DND-41 (cell line): ENCODE measurements around the gene ONECUT1.

Experiments
- ATAC-seq: fragments of 200-7000 bp; cut with Tn5 transposase; 3 replicates; pipeline ENCODE4 v1.9.1; 2021; ENCODE audit warnings: low read depth; ENCODE audit not compliant: insufficient read depth
- DNase-seq: peaks from one replicate; pipeline ENCODE4 v3.0.0-alpha.2; 2020
- H2AFZ ChIP-seq: 2 replicates; pipeline ENCODE4 v1.6.0; 2012; ENCODE audit warnings: low read depth, low read length
- H3K27ac ChIP-seq: 2 replicates; pipeline ENCODE4 v1.5.1; 2012; ENCODE audit warnings: low read length, inconsistent platforms
- H3K27me3 ChIP-seq: fragments of 200-600 bp; sonication (generic); 2 replicates; pipeline ENCODE4 v1.6.0; 2012; ENCODE audit warnings: low read length, mild to moderate bottlenecking, inconsistent platforms; ENCODE audit not compliant: insufficient read depth, poor library complexity
- H3K36me3 ChIP-seq: 2 replicates; pipeline ENCODE4 v1.5.1; 2012; ENCODE audit warnings: low read length, inconsistent platforms; ENCODE audit not compliant: insufficient read depth
- H3K4me1 ChIP-seq: 2 replicates; pipeline ENCODE4 v1.5.1; 2012; ENCODE audit warnings: mild to moderate bottlenecking, low read length; ENCODE audit not compliant: insufficient read depth
- H3K4me2 ChIP-seq: 2 replicates; pipeline ENCODE4 v1.6.0; 2012; ENCODE audit warnings: mild to moderate bottlenecking, moderate library complexity, low read length, inconsistent platforms; ENCODE audit not compliant: insufficient read depth
- H3K4me3 ChIP-seq, 2 experiments: fragments of 200-600 bp in 1 of 2; shearing (Covaris generic) in 1 of 2; 2 replicates each; pipeline ENCODE4 v1.5.1; 2012 to 2016; ENCODE audit warnings: inconsistent platforms in 2 of 2, low read length in 2 of 2, mild to moderate bottlenecking in 2 of 2, low read depth in 1 of 2, moderate library complexity in 1 of 2
- H3K79me2 ChIP-seq: 2 replicates; pipeline ENCODE4 v1.6.0; 2012; ENCODE audit warnings: low read length, inconsistent platforms; ENCODE audit not compliant: insufficient read depth
- H3K9ac ChIP-seq: 2 replicates; pipeline ENCODE4 v1.6.0; 2012; ENCODE audit warnings: low read depth, mild to moderate bottlenecking, inconsistent platforms, low read length, moderate library complexity
- H3K9me3 ChIP-seq: 2 replicates; pipeline ENCODE4 v1.5.1; 2012; ENCODE audit warnings: low read length, moderate library complexity, mild to moderate bottlenecking, inconsistent platforms; ENCODE audit not compliant: insufficient read depth, severe bottlenecking
- H4K20me1 ChIP-seq: 2 replicates; pipeline ENCODE4 v1.6.0; 2012; ENCODE audit warnings: low read length; ENCODE audit not compliant: insufficient read depth
- EZH2 ChIP-seq: IDR thresholded peaks from 3 replicates; pipeline ENCODE4 v1.6.1; 2012; ENCODE audit warnings: borderline replicate concordance, low read depth, mild to moderate bottlenecking, moderate library complexity, low read length, inconsistent platforms; ENCODE audit not compliant: severe bottlenecking
- TF ChIP-seq, protein P1 (sequence below): IDR thresholded peaks from 2 replicates; pipeline ENCODE4 v1.5.1; 2012; ENCODE audit warnings: borderline replicate concordance, low read length, moderate library complexity, mild to moderate bottlenecking; ENCODE audit not compliant: poor library complexity, severe bottlenecking; ENCODE audit errors: extremely low read depth

ONECUT1 gene

DNA sequence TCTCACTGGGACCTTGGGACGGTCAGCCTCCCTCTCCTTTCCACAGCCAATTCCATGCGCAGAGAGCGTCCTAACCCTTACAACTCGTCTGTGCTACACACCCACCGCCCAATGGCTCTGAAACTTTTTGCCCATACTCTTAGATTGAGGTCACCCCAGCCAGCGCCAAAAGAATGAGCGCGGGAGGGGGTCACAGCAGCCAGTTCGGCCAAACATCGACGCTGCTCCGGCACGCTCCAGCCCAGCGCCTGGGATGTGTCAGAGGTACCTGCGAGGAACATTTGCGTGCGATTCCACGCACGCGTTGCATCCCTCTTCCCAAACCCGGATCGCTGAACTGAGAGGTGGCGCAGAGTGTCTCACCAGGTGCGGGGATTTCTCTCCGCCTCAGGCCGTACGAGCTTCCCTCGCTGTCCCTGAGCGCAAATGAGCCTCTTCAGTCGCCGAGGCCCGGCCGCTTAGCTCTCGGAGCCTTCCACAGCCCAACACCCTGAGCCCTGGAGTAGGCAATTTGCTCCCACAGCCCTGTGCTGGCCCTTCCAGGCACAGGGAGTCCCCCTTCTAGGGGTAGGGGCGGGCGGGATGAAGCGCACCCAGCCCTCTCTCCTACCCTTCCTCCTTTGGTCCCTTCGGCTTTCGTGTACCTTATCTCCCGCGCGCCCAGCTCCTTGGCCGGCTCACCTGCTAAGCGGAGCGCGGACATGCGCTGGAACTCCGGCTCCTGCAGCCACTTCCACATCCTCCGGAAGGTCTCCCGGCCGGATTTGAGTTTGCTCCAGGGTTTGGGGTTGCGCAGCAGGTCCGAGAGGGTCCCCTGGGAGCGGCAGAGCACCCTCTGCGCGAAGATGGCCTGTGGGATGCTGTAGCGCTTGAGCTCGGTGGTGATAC, 1.8 kb downstream of the ONECUT1 start:
- H3K4me3 ChIP-seq, result no peak overlapping the region
- H2AFZ ChIP-seq, result no peak overlapping the region
- H3K9me3 ChIP-seq, result peaks cover 2% of the 10 kb centered on the region

DNA sequence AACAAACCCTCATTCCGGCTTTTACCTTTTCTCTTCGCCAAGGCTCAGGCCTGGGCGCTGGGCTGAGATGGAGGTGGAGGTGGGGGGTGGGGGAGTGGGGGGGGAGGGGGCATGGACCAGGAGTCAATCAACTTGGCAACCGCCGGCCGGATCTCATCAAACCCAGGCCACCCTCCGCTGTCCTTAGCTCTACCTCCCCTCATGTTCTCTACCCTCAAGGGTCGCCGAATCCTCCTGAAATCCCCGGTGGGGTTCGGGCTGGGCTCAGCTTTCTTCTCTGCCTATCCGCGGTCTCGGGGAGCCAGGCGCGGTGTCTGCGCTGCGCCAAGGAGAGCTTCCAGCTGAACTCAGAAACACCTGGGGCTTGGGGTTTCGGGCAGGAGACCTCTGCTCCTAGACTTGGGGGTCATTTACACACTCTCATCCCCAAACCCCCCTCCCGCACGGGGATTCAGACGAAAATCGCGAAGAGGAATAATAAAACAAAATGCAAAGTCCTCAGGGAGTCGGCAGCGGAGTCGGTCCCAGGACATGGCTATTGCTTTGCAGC, 2.5 kb downstream of the ONECUT1 start:
- H3K9ac ChIP-seq, result no peak overlapping the region
- no peaks in the 10 kb centered on the region for H3K79me2 ChIP-seq
- no peak overlapping the region for H2AFZ ChIP-seq
- H4K20me1 ChIP-seq, result no peaks in the 10 kb centered on the region
- ATAC-seq (no peak), DNase-seq (no peak)
- no peaks in the 10 kb centered on the region for H3K36me3 ChIP-seq
- no peak overlapping the region for H3K4me3 ChIP-seq
- H3K27me3 ChIP-seq, result no peaks in the 10 kb centered on the region
- H3K4me1 ChIP-seq, result peaks cover 13% of the 10 kb centered on the region
- TF ChIP-seq, protein P1, sequence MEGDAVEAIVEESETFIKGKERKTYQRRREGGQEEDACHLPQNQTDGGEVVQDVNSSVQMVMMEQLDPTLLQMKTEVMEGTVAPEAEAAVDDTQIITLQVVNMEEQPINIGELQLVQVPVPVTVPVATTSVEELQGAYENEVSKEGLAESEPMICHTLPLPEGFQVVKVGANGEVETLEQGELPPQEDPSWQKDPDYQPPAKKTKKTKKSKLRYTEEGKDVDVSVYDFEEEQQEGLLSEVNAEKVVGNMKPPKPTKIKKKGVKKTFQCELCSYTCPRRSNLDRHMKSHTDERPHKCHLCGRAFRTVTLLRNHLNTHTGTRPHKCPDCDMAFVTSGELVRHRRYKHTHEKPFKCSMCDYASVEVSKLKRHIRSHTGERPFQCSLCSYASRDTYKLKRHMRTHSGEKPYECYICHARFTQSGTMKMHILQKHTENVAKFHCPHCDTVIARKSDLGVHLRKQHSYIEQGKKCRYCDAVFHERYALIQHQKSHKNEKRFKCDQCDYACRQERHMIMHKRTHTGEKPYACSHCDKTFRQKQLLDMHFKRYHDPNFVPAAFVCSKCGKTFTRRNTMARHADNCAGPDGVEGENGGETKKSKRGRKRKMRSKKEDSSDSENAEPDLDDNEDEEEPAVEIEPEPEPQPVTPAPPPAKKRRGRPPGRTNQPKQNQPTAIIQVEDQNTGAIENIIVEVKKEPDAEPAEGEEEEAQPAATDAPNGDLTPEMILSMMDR, result no peak
- peaks cover 2% of the 10 kb centered on the region for H3K9me3 ChIP-seq
- H3K4me2 ChIP-seq, result no peak overlapping the region
- H3K27ac ChIP-seq, result no peak overlapping the region

More for the DNA sequence above, 1.8 kb downstream of the ONECUT1 start:
- H4K20me1 ChIP-seq, result no peaks in the 10 kb centered on the region
- no peaks in the 10 kb centered on the region for H3K27me3 ChIP-seq
- H3K9ac ChIP-seq, result no peak overlapping the region
- H3K4me1 ChIP-seq, result peaks cover 13% of the 10 kb centered on the region
- no peak overlapping the region for H3K4me2 ChIP-seq
- no peaks in the 10 kb centered on the region for H3K79me2 ChIP-seq
- no peak overlapping the region for H3K27ac ChIP-seq
- no peak for TF ChIP-seq EZH2
- DNase-seq, result no peak
- no peak for ATAC-seq
- no peaks in the 10 kb centered on the region for H3K36me3 ChIP-seq

DNA sequence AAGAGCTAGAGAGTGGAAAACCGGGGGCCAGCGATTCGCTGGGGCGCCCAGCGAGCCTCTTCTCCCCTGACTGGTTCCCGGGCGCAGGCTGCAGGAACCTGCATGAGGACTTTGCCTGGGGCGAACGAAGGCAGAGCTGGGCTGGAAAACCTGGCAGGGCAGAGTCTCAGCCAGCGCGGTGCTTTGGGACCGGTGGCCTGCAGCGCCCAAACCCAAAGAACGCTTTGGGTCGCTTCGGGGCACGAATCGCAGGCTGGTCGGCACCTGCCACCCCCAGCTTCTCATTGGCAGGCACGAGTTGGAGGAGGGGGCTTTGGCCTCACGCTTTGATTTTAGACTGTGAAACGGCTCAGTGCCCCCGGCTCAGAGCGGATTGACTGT, 3.0 kb downstream of the ONECUT1 start:
- no peak overlapping the region for H3K4me3 ChIP-seq
- TF ChIP-seq, protein P1, result no peak
- TF ChIP-seq EZH2, result no peak
- H3K79me2 ChIP-seq, result no peaks in the 10 kb centered on the region
- H3K36me3 ChIP-seq, result no peaks in the 10 kb centered on the region
- no peaks in the 10 kb centered on the region for H4K20me1 ChIP-seq
- ATAC-seq (no peak), DNase-seq (no peak)
- peaks cover 2% of the 10 kb centered on the region for H3K9me3 ChIP-seq
- H3K4me2 ChIP-seq, result no peak overlapping the region
- H3K27me3 ChIP-seq, result no peaks in the 10 kb centered on the region
- no peak overlapping the region for H3K9ac ChIP-seq
- peaks cover 13% of the 10 kb centered on the region for H3K4me1 ChIP-seq
- no peak overlapping the region for H3K27ac ChIP-seq
- no peak overlapping the region for H2AFZ ChIP-seq

DNA sequence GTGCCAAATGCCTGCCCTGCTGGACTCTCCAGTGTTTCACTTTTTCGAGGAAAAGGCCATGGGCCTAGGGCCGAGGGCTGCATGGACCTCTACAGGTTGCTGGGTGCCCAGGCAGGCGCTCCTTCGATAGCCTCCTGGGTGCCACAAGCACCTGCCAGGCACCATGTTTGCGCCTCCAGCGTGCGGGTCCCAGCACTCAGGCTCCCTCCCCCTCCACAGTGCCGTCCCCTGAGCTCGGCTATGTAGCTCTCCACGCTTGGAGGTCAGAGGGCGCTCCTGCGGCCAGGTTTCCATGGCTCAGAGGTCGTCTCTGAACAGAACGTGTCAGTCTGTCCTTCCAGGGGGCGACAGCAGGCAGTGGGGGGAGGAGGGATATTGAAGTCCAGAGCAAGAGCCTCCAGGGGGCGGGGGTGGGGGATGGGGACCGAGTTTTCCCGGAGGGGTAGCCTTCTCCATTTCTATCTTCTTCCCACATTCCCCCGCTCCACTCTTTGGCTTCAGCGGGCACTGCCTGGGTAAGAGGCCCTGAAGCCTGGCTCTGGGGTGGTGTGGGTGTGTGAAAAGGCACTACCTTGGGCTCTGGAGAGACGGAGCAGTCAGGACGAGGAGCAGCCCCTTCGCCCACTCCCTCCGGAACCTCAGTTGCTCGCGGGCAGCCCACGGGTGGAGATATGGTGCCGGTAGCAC, 3.6 kb downstream of the ONECUT1 start:
- Histone ChIP-seq H3K36me3 (no peaks in the 10 kb centered on the region), H3K4me2 (no peak overlapping the region), H3K27ac (no peak overlapping the region), H3K79me2 (no peaks in the 10 kb centered on the region), H3K9me3 (peaks cover 2% of the 10 kb centered on the region), H3K4me1 (peaks cover 13% of the 10 kb centered on the region), H3K9ac (no peak overlapping the region), H3K27me3 (no peaks in the 10 kb centered on the region), H4K20me1 (no peaks in the 10 kb centered on the region), H3K4me3 (no peak overlapping the region), H2AFZ (no peak overlapping the region)
- DNase-seq, result no peak
- no peak for TF ChIP-seq EZH2
- TF ChIP-seq, protein P1, result no peak
- ATAC-seq, result no peak
